Measurements from ENCODE around the gene TMEM145. TPM values are rescaled to one million over a fixed set of nuclear protein-coding genes. Genes with fewer than 3 reads are reported as not detected.

Gene TMEM145
- total RNA-seq, 2 donors from 2014 or later = 0.94 TPM; not detected in 1

- TF ChIP-seq CTCF (IDR thresholded peaks at IDR 0.05) = no peak
- Histone ChIP-seq H3K36me3 (peaks cover 5% of the 10 kb centered on the region), H3K4me1 (peaks cover 3 to 26% of the 10 kb centered on the region in 2 donors), H3K27me3 (no peaks in the 10 kb centered on the region), H3K4me3 (no peak overlapping the region), H3K9me3 (no peaks in the 10 kb centered on the region), H3K27ac (no peak overlapping the region)
- DNase-seq (ENCODE audit: low spot score) = no peak
Measured at GRCh38 chr19:42368765-42369164, 55.7 kb downstream of the TMEM145 start.

- no peak overlapping the region for H3K4me3 ChIP-seq
- no peak for TF ChIP-seq CTCF (IDR thresholded peaks at IDR 0.05)
- H3K27me3 ChIP-seq = no peaks in the 10 kb centered on the region
- no peak for DNase-seq (ENCODE audit: low spot score)
- peaks cover 3 to 25% of the 10 kb centered on the region in 2 donors for H3K4me1 ChIP-seq
- H3K36me3 ChIP-seq = peaks cover under 1% of the 10 kb centered on the region
- H3K9me3 ChIP-seq = no peaks in the 10 kb centered on the region
- H3K27ac ChIP-seq = no peak overlapping the region
Measured at GRCh38 chr19:42369433-42370067, 56.4 kb downstream of the TMEM145 start.

GRCh38 chr19:42370068-42370520, 57.0 kb downstream of the TMEM145 start:
- Histone ChIP-seq H3K4me1 (peaks cover 0 to 20% of the 10 kb centered on the region in 2 donors), H3K36me3 (peaks cover 6% of the 10 kb centered on the region), H3K27ac (no peak overlapping the region), H3K4me3 (no peak overlapping the region), H3K27me3 (no peaks in the 10 kb centered on the region), H3K9me3 (no peaks in the 10 kb centered on the region)
- DNase-seq (ENCODE audit: low spot score) = no peak
- no peak for TF ChIP-seq CTCF (IDR thresholded peaks at IDR 0.05)

- no peaks in the 10 kb centered on the region for H3K9me3 ChIP-seq
- no peak for DNase-seq (ENCODE audit: low spot score)
- TF ChIP-seq CTCF (IDR thresholded peaks at IDR 0.05) = no peak
- H3K4me3 ChIP-seq = no peak overlapping the region
- H3K36me3 ChIP-seq = peaks cover 7% of the 10 kb centered on the region
- no peaks in the 10 kb centered on the region for H3K27me3 ChIP-seq
- H3K4me1 ChIP-seq = peaks cover 0 to 14% of the 10 kb centered on the region in 2 donors
- H3K27ac ChIP-seq = no peak overlapping the region
Measured at GRCh38 chr19:42370626-42371175, 57.6 kb downstream of the TMEM145 start.

Small RNA genes lying within 50 kb of the gene (microRNA-seq; reads per million reads assigned to microRNA genes)
- gene MIR8077 (ENCODE audit: borderline number of aligned reads in 2 of 2, borderline replicate concordance in 1 of 2) = 0 reads per million in 2 donors

Other genes with a start within 250 kb of the TMEM145 start
- gene GRIK5, start 243.1 kb upstream of the TMEM145 start, total RNA-seq = 10 to 100 TPM in 1 of 2 donors, 1 to 10 TPM in 1; 8.1 to 17.1 TPM
- 10 to 100 TPM in 1 of 2 donors, 1 to 10 TPM in 1; 8.1 to 13.6 TPM for gene ZNF574, start 237.1 kb upstream of the TMEM145 start, total RNA-seq
- gene POU2F2, start 180.9 kb upstream of the TMEM145 start, total RNA-seq = under 1 TPM; 0.11 to 0.83 TPM
- 10 to 100 TPM; 19.2 to 24.8 TPM for gene DEDD2, start 95.6 kb upstream of the TMEM145 start, total RNA-seq
- 1 to 10 TPM; 2.6 to 5.4 TPM for gene ZNF526, start 93.0 kb upstream of the TMEM145 start, total RNA-seq
- 10 to 100 TPM; 18.1 to 27.9 TPM for gene GSK3A, start 70.7 kb upstream of the TMEM145 start, total RNA-seq
- 10 to 100 TPM; 26.8 to 34.9 TPM for gene ERF, start 58.2 kb upstream of the TMEM145 start, total RNA-seq
- gene CIC, start 44.1 kb upstream of the TMEM145 start, total RNA-seq = 10 to 100 TPM; 27.4 to 53.5 TPM
- gene PRR19, start 11.2 kb upstream of the TMEM145 start, total RNA-seq = under 1 TPM in 1 of 2 donors, not detected in 1; 0.59 TPM
- 1 to 10 TPM; 2.2 to 8.2 TPM for gene PAFAH1B3, start 10.7 kb upstream of the TMEM145 start, total RNA-seq
- gene MEGF8, start 12.3 kb downstream of the TMEM145 start, total RNA-seq = 10 to 100 TPM; 24.3 to 31.2 TPM
- 1 to 10 TPM in 1 of 2 donors, not detected in 1; 1.1 TPM for gene CNFN, start 77.0 kb downstream of the TMEM145 start, total RNA-seq
- 10 to 100 TPM; 11.6 to 36.5 TPM for gene LIPE, start 114.1 kb downstream of the TMEM145 start, total RNA-seq
- not detected for gene CXCL17, start 129.6 kb downstream of the TMEM145 start, total RNA-seq
- gene CEACAM1, start 215.2 kb downstream of the TMEM145 start, total RNA-seq = under 1 TPM; 0.78 to 0.94 TPM

Measured in right atrium auricular region (tissue), 2 donors.